Stimulated activated CD4-positive, alpha-beta T cell treated with anti-CD3 and anti-CD28 coated beads, TNF-alpha, amount 100 ng/mL, for 1 hour (primary cell): ENCODE measurements around the gene GJB1.
"Not testable (repeated sequence)": the region's sequence is repeated elsewhere in the genome, so short reads cannot be mapped to it uniquely, and the experiment has no call there.

Experiments used
- DNase-seq, 3 donors: peaks; one replicate each; pipeline ENCODE4 v3.0.0-alpha.2; 2020; ENCODE audit warnings: low read depth in 3 of 3, low spot score in 1 of 3

GJB1 gene

GRCh38 chrX:71254092-71254963, 31.3 kb downstream of the GJB1 start, which contains the start of gene ZMYM3:
ZMYM3 (minus strand) TSS chrX:71254140; CDS start chrX:71253255, 885 bp downstream.
- DNase-seq, result peak; percentile 36 to 60 (median 53)

- no peak for DNase-seq
Measured at GRCh38 chrX:71256051-71256450, 33.0 kb downstream of the GJB1 start.

DNA sequence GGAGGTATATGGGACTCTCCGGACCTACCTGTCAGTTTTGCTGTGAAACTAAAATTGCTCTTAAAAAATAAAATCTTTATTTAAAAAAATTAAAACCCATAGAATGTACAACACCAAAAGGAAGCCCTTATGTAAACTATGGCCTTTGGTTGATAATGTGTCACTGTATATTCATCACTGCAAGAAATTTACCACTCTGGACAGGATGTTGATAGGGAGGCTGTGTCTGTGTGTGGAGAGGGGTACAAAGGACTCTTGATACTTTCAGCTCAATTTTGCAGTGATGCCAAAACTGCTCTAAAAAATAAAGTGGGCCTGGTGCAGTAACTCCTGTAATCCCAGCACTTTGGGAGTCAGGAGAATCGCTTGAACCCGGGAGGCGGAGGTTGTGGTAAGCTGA, 33.8 kb downstream of the GJB1 start:
- no peak for DNase-seq

GRCh38 chrX:71268624-71269023, 45.6 kb downstream of the GJB1 start:
- DNase-seq, result not testable (repeated sequence)

GRCh38 chrX:71269801-71270395, 46.9 kb downstream of the GJB1 start:
- no peak for DNase-seq

- not testable (repeated sequence) for DNase-seq
Measured at GRCh38 chrX:71272313-71272712, 49.3 kb downstream of the GJB1 start.
